Body of pancreas (tissue), 4 donors: ENCODE measurements around the gene MYLK4. TPM values are rescaled to one million over a fixed set of nuclear protein-coding genes. Genes with fewer than 3 reads are reported as not detected.

Experiments used
- ATAC-seq: fragments of 150-250 bp; one replicate; pipeline ENCODE4 v1.9.1; 2016
- DNase-seq, 4 donors: peaks; one replicate each; pipeline ENCODE4 v3.0.0-alpha.2; 2019
- H3K27ac ChIP-seq, 4 donors: fragments of 200-600 bp; sonication (generic); 1 replicate in 3 of 4; 2 replicates in 1 of 4; pipeline versions ENCODE4 v1.5.1 to v1.6.1; 2016 to 2019; ENCODE audit warnings: mild to moderate bottlenecking in 1 of 4, mixed read lengths in 1 of 4, moderate library complexity in 1 of 4
- H3K27me3 ChIP-seq, 2 donors: fragments of 200-600 bp; sonication (generic); one replicate each; pipeline ENCODE4 v1.6.0; 2016; ENCODE audit warnings: mild to moderate bottlenecking in 1 of 2
- H3K36me3 ChIP-seq, 2 donors: fragments of 200-600 bp; sonication (generic); replicated peaks in 1 of 2; 2 replicates each; pipeline ENCODE4 v1.5.1; 2016; ENCODE audit warnings: low read depth in 2 of 2; ENCODE audit not compliant: insufficient read depth in 1 of 2
- H3K4me1 ChIP-seq: fragments of 200-600 bp; sonication (generic); one replicate; pipeline ENCODE4 v1.6.0; 2016
- H3K4me3 ChIP-seq, 2 donors: fragments of 200-600 bp; sonication (generic); 1 replicate in 1 of 2; 2 replicates in 1 of 2; pipeline ENCODE4 v1.5.1; 2016 to 2019
- H3K9me3 ChIP-seq, 3 donors: fragments of 200-600 bp; sonication (generic); 1 replicate in 2 of 3; 2 replicates in 1 of 3; pipeline ENCODE4 v1.5.1; 2016
- POLR2A ChIP-seq, 3 donors: fragments of 450-650 bp; IDR thresholded peaks; one replicate each; pipeline ENCODE4 v1.6.1; 2016; ENCODE audit warnings: antibody characterized with exemption in 3 of 3, mild to moderate bottlenecking in 2 of 3
- WGBS, 2 donors: methylation state at CpG; one replicate each; pipeline ENCODE4 v1.1.5; 2017; 5-methylcytosine and 5-hydroxymethylcytosine counted together
- intact Hi-C: fragments of 100-400 bp; cut with DNase I; formaldehyde crosslinking; loops from one replicate; pipeline ENCODE4 v1.15.1; 2023
- total RNA-seq, 2 donors: library from RNA; depleted of rRNA; stranded (reverse); fragments of >200 nt; gene quantifications; one replicate each; pipeline ENCODE4 v1.1.0, GENCODE V29; 2016
- TF ChIP-seq, protein P1 (sequence below), 7 experiments: fragments of 450-650 bp in 4 of 7; fragments of 200-600 bp in 3 of 7; sonication (generic) in 3 of 7; IDR thresholded peaks; one replicate each; pipeline ENCODE4 v1.5.1; 2016 to 2019; ENCODE audit warnings: antibody characterized with exemption in 7 of 7

MYLK4 gene
- total RNA-seq, 2 donors from 2014 or later: 0.26 to 0.33 TPM

DNA sequence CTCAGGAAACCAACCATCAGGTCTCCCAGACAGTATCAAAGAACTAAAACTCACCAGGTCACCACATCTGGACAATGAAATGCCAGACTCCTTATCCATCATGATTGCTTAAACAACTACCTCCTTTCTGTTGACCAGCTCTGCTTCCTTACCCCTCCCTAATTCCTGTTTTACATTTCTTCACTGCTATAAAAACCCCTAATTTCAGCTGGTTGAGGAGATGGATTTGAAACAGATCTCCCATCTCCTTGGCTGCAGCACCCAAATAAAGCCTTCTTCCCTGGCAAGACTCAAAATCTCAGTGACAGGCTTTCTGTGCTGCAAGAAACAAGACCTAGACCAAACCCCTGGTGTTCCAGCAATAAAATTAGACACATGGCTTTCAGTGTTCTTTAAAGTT is 40.3 kb downstream of the MYLK4 start:
- Histone ChIP-seq H3K4me1 (no peaks in the 10 kb centered on the region), H3K36me3 (no peaks in the 10 kb centered on the region), H3K4me3 (no peak overlapping the region), H3K27me3 (no peaks in the 10 kb centered on the region), H3K27ac (no peak overlapping the region), H3K9me3 (peaks cover 0 to 12% (median 0%) of the 10 kb centered on the region in 3 donors)
- DNase-seq (no peak), ATAC-seq (no peak)
- intact Hi-C loops: no loop called here
- no peak for TF ChIP-seq POLR2A (IDR thresholded peaks at IDR 0.05)
- TF ChIP-seq, protein P1, sequence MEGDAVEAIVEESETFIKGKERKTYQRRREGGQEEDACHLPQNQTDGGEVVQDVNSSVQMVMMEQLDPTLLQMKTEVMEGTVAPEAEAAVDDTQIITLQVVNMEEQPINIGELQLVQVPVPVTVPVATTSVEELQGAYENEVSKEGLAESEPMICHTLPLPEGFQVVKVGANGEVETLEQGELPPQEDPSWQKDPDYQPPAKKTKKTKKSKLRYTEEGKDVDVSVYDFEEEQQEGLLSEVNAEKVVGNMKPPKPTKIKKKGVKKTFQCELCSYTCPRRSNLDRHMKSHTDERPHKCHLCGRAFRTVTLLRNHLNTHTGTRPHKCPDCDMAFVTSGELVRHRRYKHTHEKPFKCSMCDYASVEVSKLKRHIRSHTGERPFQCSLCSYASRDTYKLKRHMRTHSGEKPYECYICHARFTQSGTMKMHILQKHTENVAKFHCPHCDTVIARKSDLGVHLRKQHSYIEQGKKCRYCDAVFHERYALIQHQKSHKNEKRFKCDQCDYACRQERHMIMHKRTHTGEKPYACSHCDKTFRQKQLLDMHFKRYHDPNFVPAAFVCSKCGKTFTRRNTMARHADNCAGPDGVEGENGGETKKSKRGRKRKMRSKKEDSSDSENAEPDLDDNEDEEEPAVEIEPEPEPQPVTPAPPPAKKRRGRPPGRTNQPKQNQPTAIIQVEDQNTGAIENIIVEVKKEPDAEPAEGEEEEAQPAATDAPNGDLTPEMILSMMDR (IDR thresholded peaks at IDR 0.05): no peak

- Histone ChIP-seq H3K27me3 (no peaks in the 10 kb centered on the region), H3K27ac (no peak overlapping the region), H3K4me1 (no peaks in the 10 kb centered on the region), H3K9me3 (peaks cover 0 to 12% (median 0%) of the 10 kb centered on the region in 3 donors), H3K36me3 (no peaks in the 10 kb centered on the region), H3K4me3 (no peak overlapping the region)
- TF ChIP-seq, protein P1 (IDR thresholded peaks at IDR 0.05): no peak
- no peak for TF ChIP-seq POLR2A (IDR thresholded peaks at IDR 0.05)
- intact Hi-C loops: no loop called here
- ATAC-seq (no peak), DNase-seq (no peak)
- WGBS, 2 donors: 85 to 86% methylated on average over 5 of the region's 5 CpGs
Measured at GRCh38 chr6:2708456-2708855, 42.3 kb downstream of the MYLK4 start.

- ATAC-seq: no peak
Measured at GRCh38 chr6:2706558-2706957, 44.2 kb downstream of the MYLK4 start.

GRCh38 chr6:2705256-2705655 is 45.5 kb downstream of the MYLK4 start:
- intact Hi-C loops: no loop called here
- Histone ChIP-seq H3K9me3 (peaks cover 0 to 2% (median 0%) of the 10 kb centered on the region in 3 donors), H3K27me3 (no peaks in the 10 kb centered on the region), H3K4me1 (no peaks in the 10 kb centered on the region), H3K4me3 (no peak overlapping the region), H3K27ac (no peak overlapping the region), H3K36me3 (no peaks in the 10 kb centered on the region)
- TF ChIP-seq POLR2A (IDR thresholded peaks at IDR 0.05): no peak
- TF ChIP-seq, protein P1 (IDR thresholded peaks at IDR 0.05): no peak
- no peak for DNase-seq
- WGBS, 2 donors: 67 to 70% methylated on average over 2 of the region's 2 CpGs
- ATAC-seq: no peak

More at GRCh38 chr6:2706558-2706957, 44.2 kb downstream of the MYLK4 start:
- Histone ChIP-seq H3K4me3 (no peak overlapping the region), H3K4me1 (no peaks in the 10 kb centered on the region), H3K36me3 (no peaks in the 10 kb centered on the region), H3K27me3 (no peaks in the 10 kb centered on the region), H3K27ac (no peak overlapping the region), H3K9me3 (peaks cover 0 to 12% (median 0%) of the 10 kb centered on the region in 3 donors)
- whole genome bisulfite sequencing, 2 donors: 62 to 79% methylated on average over 7 of the region's 7 CpGs
- intact Hi-C loops: no loop called here
- TF ChIP-seq POLR2A (IDR thresholded peaks at IDR 0.05): no peak
- TF ChIP-seq, protein P1 (IDR thresholded peaks at IDR 0.05): no peak
- no peak for DNase-seq

DNA sequence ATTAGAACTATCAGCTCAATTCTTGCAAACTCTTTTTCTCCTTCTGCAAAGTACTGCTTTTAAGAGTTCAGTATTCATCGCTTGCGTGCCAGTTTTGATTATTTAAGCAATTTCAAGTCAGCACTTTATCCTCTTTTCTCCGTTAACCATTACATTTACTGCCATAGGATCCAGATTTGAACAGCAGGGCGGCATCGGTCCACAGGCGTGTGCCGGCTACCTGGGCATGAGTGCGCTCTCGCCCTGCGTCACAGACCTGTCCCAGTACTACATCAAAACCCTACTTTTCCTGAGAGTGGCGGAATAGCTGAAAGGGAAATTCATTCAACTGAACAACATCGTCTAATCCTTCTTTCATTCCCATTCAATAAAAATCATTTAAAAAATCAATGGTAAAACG is 53.4 kb downstream of the MYLK4 start:
- Histone ChIP-seq H3K4me3 (no peak overlapping the region), H3K27me3 (no peaks in the 10 kb centered on the region), H3K27ac (no peak overlapping the region), H3K4me1 (no peaks in the 10 kb centered on the region), H3K9me3 (no peaks in the 10 kb centered on the region), H3K36me3 (no peaks in the 10 kb centered on the region)
- TF ChIP-seq, protein P1 (IDR thresholded peaks at IDR 0.05): no peak
- no peak for TF ChIP-seq POLR2A (IDR thresholded peaks at IDR 0.05)
- WGBS, 2 donors: 68 to 78% methylated on average over 13 of the region's 13 CpGs
- ATAC-seq (no peak), DNase-seq (no peak)
- intact Hi-C loops: no loop called here
